Gastrocnemius medialis (tissue), 4 donors: Measurements from ENCODE around the gene ZNF195. TPM values are rescaled to one million over a fixed set of nuclear protein-coding genes. Genes with fewer than 3 reads are reported as not detected.

Source experiments
- ATAC-seq, 2 donors: fragments of 150-250 bp; one replicate each; pipeline ENCODE4 v1.9.1; 2016
- DNase-seq, 2 donors: peaks; one replicate each; pipeline ENCODE4 v3.0.0-alpha.2; 2019
- H3K27ac ChIP-seq, 4 donors: fragments of 200-600 bp; sonication (generic); 1 replicate in 1 of 4; 2 replicates in 3 of 4; pipeline ENCODE4 v1.5.1; 2016 to 2018; ENCODE audit warnings: mild to moderate bottlenecking in 2 of 4, moderate library complexity in 1 of 4
- H3K27me3 ChIP-seq, 3 donors: fragments of 200-600 bp; sonication (generic) in 2 of 3; 1 replicate in 1 of 3; 2 replicates in 2 of 3; pipeline versions ENCODE4 v1.5.1 to v1.6.0; 2016 to 2019; ENCODE audit warnings: mild to moderate bottlenecking in 1 of 3, moderate library complexity in 1 of 3
- H3K36me3 ChIP-seq, 2 donors: fragments of 200-600 bp; sonication (generic) in 1 of 2; one replicate each; pipeline ENCODE4 v1.5.1; 2017 to 2018
- H3K4me1 ChIP-seq, 2 donors: fragments of 200-600 bp; sonication (generic) in 1 of 2; one replicate each; pipeline ENCODE4 v1.5.1; 2016 to 2017; ENCODE audit warnings: mild to moderate bottlenecking in 2 of 2
- H3K4me3 ChIP-seq, 4 donors: fragments of 200-600 bp; sonication (generic) in 3 of 4; 1 replicate in 1 of 4; 2 replicates in 3 of 4; pipeline ENCODE4 v1.5.1; 2016 to 2019; ENCODE audit warnings: mild to moderate bottlenecking in 2 of 4
- H3K9me3 ChIP-seq, 3 donors: fragments of 200-600 bp; sonication (generic) in 2 of 3; 1 replicate in 1 of 3; 2 replicates in 2 of 3; pipeline ENCODE4 v1.5.1; 2016 to 2019
- CTCF ChIP-seq, 5 experiments: fragments of 450-650 bp in 3 of 5; fragments of 200-600 bp in 2 of 5; sonication (generic) in 2 of 5; IDR thresholded peaks in 4 of 5; conservative IDR thresholded peaks in 1 of 5; 1 replicate in 4 of 5; 2 replicates in 1 of 5; pipeline ENCODE4 v1.5.1; 2016 to 2019; ENCODE audit warnings: antibody characterized with exemption in 5 of 5, mild to moderate bottlenecking in 3 of 5, moderate library complexity in 3 of 5
- POLR2A ChIP-seq, 2 donors: fragments of 450-650 bp; IDR thresholded peaks; one replicate each; pipeline ENCODE4 v1.6.1; 2017; ENCODE audit warnings: antibody characterized with exemption in 2 of 2, mild to moderate bottlenecking in 2 of 2, moderate library complexity in 2 of 2
- in situ Hi-C, 4 donors: fragments of 200-750 bp; cut with MboI; loops; one replicate each; pipeline versions ENCODE4 v1.15.0 to v1.8.0; 2017; ENCODE audit warnings: low sequenced_read_pairs in 4 of 4
- intact Hi-C: fragments of 100-400 bp; cut with DNase I; formaldehyde crosslinking; loops from one replicate; pipeline ENCODE4 v1.15.1; 2023; ENCODE audit warnings: low total_unique reads
- total RNA-seq, 4 donors: library from RNA; depleted of rRNA; stranded (reverse); fragments of >200 nt; gene quantifications; one replicate each; pipeline versions ENCODE4 v1.1.0 to v1.2.3, GENCODE V29; 2016

ZNF195 gene
- total RNA-seq, 4 donors from 2014 or later: 4.8 to 23.4 (median 8.3) TPM

DNA sequence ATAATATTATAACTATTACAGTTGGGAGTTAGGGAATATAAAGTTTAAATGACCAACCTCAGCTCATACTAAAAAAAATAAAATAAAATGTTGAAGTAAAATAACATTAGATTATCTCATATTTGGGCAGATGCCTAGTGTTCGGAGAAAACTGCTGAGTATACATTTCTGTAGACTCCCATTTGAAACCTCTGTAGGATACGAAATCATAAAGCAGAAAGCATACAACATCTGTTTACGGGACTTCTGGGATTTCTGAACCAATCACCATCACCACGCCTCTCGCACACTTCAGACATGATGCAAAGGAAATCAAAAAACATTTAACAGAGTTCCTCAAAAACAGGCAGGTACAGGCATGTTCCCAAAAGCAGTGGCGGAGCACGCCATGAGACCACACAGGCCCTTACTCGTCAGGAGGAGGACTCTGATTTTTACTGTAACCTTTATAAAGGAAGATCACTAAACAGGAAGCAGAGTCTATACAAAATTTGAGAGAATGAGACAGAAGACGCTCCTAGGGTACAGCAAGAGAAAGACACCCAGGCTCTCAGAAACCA is 8.6 kb downstream of the ZNF195 start:
- Histone ChIP-seq H3K27me3 (no peaks in the 10 kb centered on the region), H3K9me3 (no peaks in the 10 kb centered on the region), H3K4me3 (no peak overlapping the region), H3K4me1 (no peaks in the 10 kb centered on the region), H3K27ac (no peak overlapping the region), H3K36me3 (peaks cover 7 to 60% of the 10 kb centered on the region in 2 donors)
- ATAC-seq: no peak
- intact Hi-C loops (no loop called here), in situ Hi-C loops (no loop called here)
- TF ChIP-seq POLR2A (IDR thresholded peaks at IDR 0.05): no peak
- TF ChIP-seq CTCF (IDR thresholded peaks at IDR 0.05 in 4 of 5, conservative IDR thresholded peaks at IDR 0.05 in 1 of 5): no peak
- DNase-seq: no peak

DNA sequence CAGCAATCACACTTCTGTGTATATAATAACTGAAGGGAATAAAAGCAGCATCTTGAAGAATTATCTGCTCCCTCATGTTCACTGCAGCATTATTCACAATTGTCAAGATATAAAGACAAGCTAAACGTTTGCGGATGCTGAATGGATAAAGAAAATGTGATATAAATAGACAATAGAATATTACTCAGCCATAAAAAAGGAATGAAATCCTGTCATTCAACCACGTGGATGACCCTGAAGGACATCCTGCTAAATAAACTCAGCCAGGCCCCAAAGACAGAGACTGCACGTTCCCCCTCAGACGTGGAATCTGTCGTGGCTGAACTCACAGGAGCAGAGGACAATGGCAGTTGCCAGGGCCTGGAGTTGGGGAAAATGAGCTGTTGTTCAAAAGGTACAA is 9.6 kb downstream of the ZNF195 start:
- H3K36me3 ChIP-seq: peaks cover 10 to 70% of the 10 kb centered on the region in 2 donors
- H3K4me1 ChIP-seq: no peaks in the 10 kb centered on the region
- TF ChIP-seq POLR2A (IDR thresholded peaks at IDR 0.05): no peak
- H3K27me3 ChIP-seq: no peaks in the 10 kb centered on the region
- DNase-seq: no peak
- intact Hi-C loops: no loop called here
- H3K27ac ChIP-seq: no peak overlapping the region
- no peak overlapping the region for H3K4me3 ChIP-seq
- H3K9me3 ChIP-seq: no peaks in the 10 kb centered on the region
- in situ Hi-C loops: no loop called here
- no peak for ATAC-seq

GRCh38 chr11:3368199-3368598 is 10.7 kb downstream of the ZNF195 start:
- H3K9me3 ChIP-seq: no peaks in the 10 kb centered on the region
- H3K4me1 ChIP-seq: no peaks in the 10 kb centered on the region
- DNase-seq: no peak
- no peak for ATAC-seq
- H3K36me3 ChIP-seq: peaks cover 17 to 82% of the 10 kb centered on the region in 2 donors
- in situ Hi-C loops: no loop called here
- H3K27ac ChIP-seq: no peak overlapping the region
- no peaks in the 10 kb centered on the region for H3K27me3 ChIP-seq
- intact Hi-C loops: no loop called here
- TF ChIP-seq POLR2A (IDR thresholded peaks at IDR 0.05) (no peak), CTCF (IDR thresholded peaks at IDR 0.05 in 4 of 5, conservative IDR thresholded peaks at IDR 0.05 in 1 of 5) (no peak)
- no peak overlapping the region for H3K4me3 ChIP-seq

GRCh38 chr11:3367221-3367620 is 11.7 kb downstream of the ZNF195 start:
- Histone ChIP-seq H3K9me3 (peaks cover 0 to 1% (median 0%) of the 10 kb centered on the region in 3 donors), H3K4me3 (no peak overlapping the region), H3K27ac (no peak overlapping the region), H3K36me3 (peaks cover 17 to 92% of the 10 kb centered on the region in 2 donors), H3K27me3 (no peaks in the 10 kb centered on the region), H3K4me1 (no peaks in the 10 kb centered on the region)
- DNase-seq: no peak
- ATAC-seq: no peak
- in situ Hi-C loops: no loop called here
- intact Hi-C loops: no loop called here
- TF ChIP-seq CTCF (IDR thresholded peaks at IDR 0.05 in 4 of 5, conservative IDR thresholded peaks at IDR 0.05 in 1 of 5): no peak
- no peak for TF ChIP-seq POLR2A (IDR thresholded peaks at IDR 0.05)

GRCh38 chr11:3359092-3359824 is 19.7 kb downstream of the ZNF195 start:
- TF ChIP-seq CTCF (IDR thresholded peaks at IDR 0.05 in 4 of 5, conservative IDR thresholded peaks at IDR 0.05 in 1 of 5) (no peak), POLR2A (IDR thresholded peaks at IDR 0.05) (no peak)
- peaks cover 10 to 46% (median 16%) of the 10 kb centered on the region in 3 donors for H3K9me3 ChIP-seq
- no peak for ATAC-seq
- peak overlapping the region in 1 of 4 donors; percentile 15 for H3K4me3 ChIP-seq
- DNase-seq: no peak
- peaks cover 29 to 72% of the 10 kb centered on the region in 2 donors for H3K36me3 ChIP-seq
- in situ Hi-C loops (no loop called here), intact Hi-C loops (no loop called here)
- no peaks in the 10 kb centered on the region for H3K4me1 ChIP-seq
- H3K27me3 ChIP-seq: no peaks in the 10 kb centered on the region
- H3K27ac ChIP-seq: no peak overlapping the region
